OCI-LY1 (cell line): ENCODE data around the gene GALNT17.

Experiments
- EZH2 ChIP-seq: fragments of 200-600 bp; sonication (generic), shearing (Covaris generic); IDR thresholded peaks from 2 replicates; pipeline ENCODE4 v1.8.0; 2017; ENCODE audit warnings: borderline replicate concordance, mixed run types, mild to moderate bottlenecking, antibody characterized with exemption, low read length, moderate library complexity, mixed read lengths
- TF ChIP-seq, protein P1 (sequence below): fragments of 200-600 bp; sonication (generic), shearing (Covaris generic); IDR thresholded peaks from 2 replicates; pipeline ENCODE4 v1.5.1; 2017; ENCODE audit warnings: mild to moderate bottlenecking, antibody characterized with exemption, low read length, moderate library complexity, mixed read lengths

DNA sequence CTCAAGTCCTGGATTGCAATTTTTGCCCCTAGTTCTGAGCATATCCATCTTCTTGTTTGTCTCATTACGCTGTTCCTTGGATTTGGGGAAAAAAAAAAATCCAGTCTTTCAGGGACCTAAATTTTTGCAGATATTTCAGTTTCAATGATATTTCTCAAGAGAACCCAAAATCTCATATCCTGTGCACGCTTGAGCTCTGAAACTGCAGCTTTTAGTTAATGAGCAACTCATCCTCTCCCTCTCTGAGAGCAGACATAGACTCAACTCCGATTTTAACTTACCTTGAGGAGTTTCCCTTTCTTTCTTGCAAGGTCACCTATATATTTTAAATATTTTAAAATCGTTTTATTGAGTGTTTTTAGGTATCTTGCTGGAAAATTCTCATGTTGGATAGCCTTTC is 200.3 kb downstream of the GALNT17 start:
- TF ChIP-seq, protein P1, sequence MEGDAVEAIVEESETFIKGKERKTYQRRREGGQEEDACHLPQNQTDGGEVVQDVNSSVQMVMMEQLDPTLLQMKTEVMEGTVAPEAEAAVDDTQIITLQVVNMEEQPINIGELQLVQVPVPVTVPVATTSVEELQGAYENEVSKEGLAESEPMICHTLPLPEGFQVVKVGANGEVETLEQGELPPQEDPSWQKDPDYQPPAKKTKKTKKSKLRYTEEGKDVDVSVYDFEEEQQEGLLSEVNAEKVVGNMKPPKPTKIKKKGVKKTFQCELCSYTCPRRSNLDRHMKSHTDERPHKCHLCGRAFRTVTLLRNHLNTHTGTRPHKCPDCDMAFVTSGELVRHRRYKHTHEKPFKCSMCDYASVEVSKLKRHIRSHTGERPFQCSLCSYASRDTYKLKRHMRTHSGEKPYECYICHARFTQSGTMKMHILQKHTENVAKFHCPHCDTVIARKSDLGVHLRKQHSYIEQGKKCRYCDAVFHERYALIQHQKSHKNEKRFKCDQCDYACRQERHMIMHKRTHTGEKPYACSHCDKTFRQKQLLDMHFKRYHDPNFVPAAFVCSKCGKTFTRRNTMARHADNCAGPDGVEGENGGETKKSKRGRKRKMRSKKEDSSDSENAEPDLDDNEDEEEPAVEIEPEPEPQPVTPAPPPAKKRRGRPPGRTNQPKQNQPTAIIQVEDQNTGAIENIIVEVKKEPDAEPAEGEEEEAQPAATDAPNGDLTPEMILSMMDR, result no peak
- TF ChIP-seq EZH2, result no peak
